Neural cell (in vitro differentiated cells): ENCODE results near the gene CSF2RB. TPM values are rescaled to one million over a fixed set of nuclear protein-coding genes. Genes with fewer than 3 reads are reported as not detected.

ENCODE experiments used
- H2AFZ ChIP-seq: fragments of 200-600, 300-800 bp; sonication (generic), shearing (Covaris generic); 2 replicates; pipeline ENCODE4 v1.6.0; 2014; ENCODE audit warnings: low read depth, mild to moderate bottlenecking, antibody characterized with exemption, low read length, moderate library complexity
- H3F3A ChIP-seq: fragments of 200-600 bp; shearing (Covaris generic); 2 replicates; pipeline ENCODE4 v1.6.1; 2016; ENCODE audit warnings: mild to moderate bottlenecking, moderate library complexity, mixed read lengths, antibody characterized with exemption, low read length; ENCODE audit not compliant: insufficient read depth, poor library complexity, severe bottlenecking
- H3K27ac ChIP-seq: fragments of 200-600, 300-800 bp; sonication (generic), shearing (Covaris generic); 2 replicates; pipeline ENCODE4 v1.5.1; 2014; ENCODE audit warnings: mild to moderate bottlenecking, low read length, moderate library complexity
- H3K27me3 ChIP-seq: fragments of 300-800, 200-600 bp; sonication (generic), shearing (Covaris generic); 2 replicates; pipeline ENCODE4 v1.6.0; 2014; ENCODE audit warnings: mild to moderate bottlenecking, low read depth, low read length, moderate library complexity; ENCODE audit not compliant: insufficient read depth
- H3K36me3 ChIP-seq: fragments of 300-800, 200-600 bp; sonication (generic), shearing (Covaris generic); 2 replicates; pipeline ENCODE4 v1.5.1; 2014; ENCODE audit warnings: mild to moderate bottlenecking, antibody characterized with exemption, low read length, moderate library complexity; ENCODE audit not compliant: insufficient read depth
- H3K4me2 ChIP-seq: fragments of 300-800, 200-600 bp; sonication (generic), shearing (Covaris generic); 2 replicates; pipeline ENCODE4 v1.6.0; 2014; ENCODE audit warnings: mild to moderate bottlenecking, low read length
- H3K4me3 ChIP-seq: fragments of 300-800, 200-600 bp; sonication (generic), shearing (Covaris generic); 2 replicates; pipeline ENCODE4 v1.5.1; 2014; ENCODE audit warnings: mild to moderate bottlenecking, low read length, moderate library complexity
- H3K79me2 ChIP-seq: fragments of 200-600 bp; shearing (Covaris generic); replicated peaks from 2 replicates; pipeline ENCODE4 v1.6.0; 2014; ENCODE audit warnings: mild to moderate bottlenecking, low read length, moderate library complexity; ENCODE audit not compliant: insufficient read depth
- H3K9ac ChIP-seq: fragments of 300-800, 200-600 bp; sonication (generic), shearing (Covaris generic); 2 replicates; pipeline ENCODE4 v1.6.1; 2016; ENCODE audit warnings: mild to moderate bottlenecking, low read length, mixed read lengths
- H3K9me2 ChIP-seq: fragments of 200-600 bp; shearing (Covaris generic); 2 replicates; pipeline ENCODE4 v1.6.1; 2016; ENCODE audit warnings: mild to moderate bottlenecking, low read length, mixed read lengths; ENCODE audit not compliant: insufficient read depth
- H3K9me3 ChIP-seq: fragments of 200-600, 300-800 bp; sonication (generic), shearing (Covaris generic); 2 replicates; pipeline ENCODE4 v1.6.1; 2016; ENCODE audit warnings: mild to moderate bottlenecking, mixed run types, low read length, moderate library complexity, mixed read lengths
- H4K20me1 ChIP-seq: fragments of 200-600 bp; shearing (Covaris generic); 2 replicates; pipeline ENCODE4 v1.6.1; 2016; ENCODE audit warnings: mild to moderate bottlenecking, mixed run types; ENCODE audit not compliant: insufficient read depth
- CTCF ChIP-seq: fragments of 450-650 bp; IDR thresholded peaks from 2 replicates; pipeline ENCODE4 v1.5.1; 2014; ENCODE audit warnings: antibody characterized with exemption, mild to moderate bottlenecking, moderate library complexity; ENCODE audit not compliant: poor library complexity, severe bottlenecking
- EP300 ChIP-seq: fragments of 450-650 bp; conservative IDR thresholded peaks from 2 replicates; pipeline ENCODE4 v1.6.1; 2014; ENCODE audit warnings: antibody characterized with exemption, mild to moderate bottlenecking, moderate library complexity; ENCODE audit not compliant: poor library complexity, severe bottlenecking
- EZH2 ChIP-seq: fragments of 200-600, 300-800 bp; shearing (Covaris generic), sonication (generic); IDR thresholded peaks from 2 replicates; pipeline ENCODE4 v1.6.1; 2014; ENCODE audit warnings: antibody characterized with exemption, low read length, borderline replicate concordance, mild to moderate bottlenecking; ENCODE audit not compliant: insufficient read depth, poor library complexity, severe bottlenecking
- MXI1 ChIP-seq: fragments of 450-650 bp; conservative IDR thresholded peaks from 2 replicates; pipeline ENCODE4 v1.6.1; 2014; ENCODE audit warnings: antibody characterized with exemption, mild to moderate bottlenecking; ENCODE audit not compliant: poor library complexity, severe bottlenecking
- POLR2AphosphoS5 ChIP-seq: IDR thresholded peaks from 2 replicates; pipeline ENCODE4 v1.6.1; 2012
- RAD21 ChIP-seq: fragments of 450-650 bp; conservative IDR thresholded peaks from 2 replicates; pipeline ENCODE4 v1.6.1; 2014; ENCODE audit warnings: antibody characterized with exemption, mild to moderate bottlenecking, moderate library complexity
- REST ChIP-seq: IDR thresholded peaks from 2 replicates; pipeline ENCODE4 v1.6.1; 2012; ENCODE audit warnings: borderline replicate concordance
- SMC3 ChIP-seq: fragments of 450-650 bp; conservative IDR thresholded peaks from 2 replicates; pipeline ENCODE4 v1.6.1; 2014; ENCODE audit warnings: antibody characterized with exemption, mild to moderate bottlenecking, moderate library complexity; ENCODE audit not compliant: poor library complexity
- TAF1 ChIP-seq: IDR thresholded peaks from 2 replicates; pipeline ENCODE4 v1.6.1; 2012; ENCODE audit warnings: low read depth
- polyA plus RNA-seq: library from polyadenylated mRNA; depleted of rRNA; stranded (reverse); fragments of >200 nt; gene quantifications from 2 replicates; pipeline ENCODE4 v1.2.3, GENCODE V29; 2014

CSF2RB gene
- polyA plus RNA-seq, 1 donor from 2014 or later, result not detected

GRCh38 chr22:36893262-36893661 lies 20.2 kb upstream of the CSF2RB start:
- Histone ChIP-seq H3K27me3 (no peaks in the 10 kb centered on the region), H3K9me3 (peaks cover 7% of the 10 kb centered on the region), H3K4me2 (no peak overlapping the region), H2AFZ (no peak overlapping the region), H3K9ac (no peak overlapping the region), H3K79me2 (no peaks in the 10 kb centered on the region), H3F3A (no peaks in the 10 kb centered on the region), H3K27ac (no peak overlapping the region), H3K9me2 (no peaks in the 10 kb centered on the region), H4K20me1 (no peaks in the 10 kb centered on the region), H3K4me3 (no peak overlapping the region), H3K36me3 (no peaks in the 10 kb centered on the region)
- no peak for TF ChIP-seq EP300
- no peak for TF ChIP-seq SMC3
- TF ChIP-seq CTCF, result no peak
- no peak for TF ChIP-seq POLR2AphosphoS5
- no peak for TF ChIP-seq MXI1
- no peak for TF ChIP-seq REST
- TF ChIP-seq RAD21, result no peak
- no peak for TF ChIP-seq EZH2
- no peak for TF ChIP-seq TAF1

GRCh38 chr22:36894266-36894665 lies 19.2 kb upstream of the CSF2RB start:
- no peak for TF ChIP-seq CTCF
- no peak for TF ChIP-seq EP300
- no peak for TF ChIP-seq REST
- TF ChIP-seq SMC3, result no peak
- TF ChIP-seq EZH2, result no peak
- TF ChIP-seq RAD21, result no peak
- TF ChIP-seq TAF1, result no peak
- no peak for TF ChIP-seq POLR2AphosphoS5
- no peak for TF ChIP-seq MXI1
- no peaks in the 10 kb centered on the region for H3K9me2 ChIP-seq
- no peak overlapping the region for H3K4me2 ChIP-seq
- H2AFZ ChIP-seq, result no peak overlapping the region
- no peak overlapping the region for H3K9ac ChIP-seq
- no peaks in the 10 kb centered on the region for H3K79me2 ChIP-seq
- H3K9me3 ChIP-seq, result peaks cover 7% of the 10 kb centered on the region
- H3K36me3 ChIP-seq, result no peaks in the 10 kb centered on the region
- no peaks in the 10 kb centered on the region for H3F3A ChIP-seq
- no peaks in the 10 kb centered on the region for H3K27me3 ChIP-seq
- no peaks in the 10 kb centered on the region for H4K20me1 ChIP-seq
- H3K4me3 ChIP-seq, result no peak overlapping the region
- H3K27ac ChIP-seq, result no peak overlapping the region
